EH (cell line): ENCODE measurements around the gene MAL.

Experiments
- DNase-seq: peaks from one replicate; pipeline ENCODE4 v3.0.0-alpha.2; 2015; ENCODE audit warnings: low read depth

The MAL gene

DNA sequence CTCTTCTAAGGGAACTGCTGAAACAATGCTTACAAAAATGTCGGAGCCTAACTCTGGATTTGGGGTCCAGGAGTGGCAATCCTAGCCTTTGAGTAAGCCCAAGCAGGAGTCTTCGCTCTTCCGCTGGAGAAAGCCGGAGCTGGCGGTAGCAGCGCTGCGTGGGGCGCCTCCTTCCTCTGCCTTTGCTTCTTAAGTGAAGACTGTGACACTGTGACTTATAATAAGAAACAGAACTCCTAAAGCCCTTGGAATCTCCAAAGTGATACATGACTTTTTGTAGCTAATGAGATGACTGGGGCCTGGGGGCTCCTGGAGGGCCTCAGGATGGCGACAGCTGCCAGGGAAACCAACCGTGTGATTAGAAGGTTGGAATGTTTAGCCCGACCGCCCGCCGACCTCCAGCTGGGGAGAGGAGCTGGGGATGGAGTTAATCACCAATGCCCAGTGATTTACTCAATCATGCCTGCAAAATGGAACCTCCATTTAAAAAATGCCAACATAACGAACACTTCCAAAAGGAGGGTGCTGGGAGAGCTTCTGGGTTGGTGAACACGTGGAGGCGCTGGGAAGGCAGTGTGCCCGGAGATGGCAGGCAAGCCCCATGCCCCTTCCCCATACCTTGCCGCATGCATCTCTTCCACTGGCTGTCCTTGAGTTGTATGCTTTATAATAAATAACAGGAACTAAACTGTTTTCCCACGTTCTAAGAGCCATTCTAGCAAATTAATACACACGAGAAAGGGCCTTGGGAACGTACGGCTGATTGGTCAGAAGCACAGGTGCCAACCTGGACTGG lies 29.0 kb upstream of the MAL start:
- DNase-seq = no peak

DNA sequence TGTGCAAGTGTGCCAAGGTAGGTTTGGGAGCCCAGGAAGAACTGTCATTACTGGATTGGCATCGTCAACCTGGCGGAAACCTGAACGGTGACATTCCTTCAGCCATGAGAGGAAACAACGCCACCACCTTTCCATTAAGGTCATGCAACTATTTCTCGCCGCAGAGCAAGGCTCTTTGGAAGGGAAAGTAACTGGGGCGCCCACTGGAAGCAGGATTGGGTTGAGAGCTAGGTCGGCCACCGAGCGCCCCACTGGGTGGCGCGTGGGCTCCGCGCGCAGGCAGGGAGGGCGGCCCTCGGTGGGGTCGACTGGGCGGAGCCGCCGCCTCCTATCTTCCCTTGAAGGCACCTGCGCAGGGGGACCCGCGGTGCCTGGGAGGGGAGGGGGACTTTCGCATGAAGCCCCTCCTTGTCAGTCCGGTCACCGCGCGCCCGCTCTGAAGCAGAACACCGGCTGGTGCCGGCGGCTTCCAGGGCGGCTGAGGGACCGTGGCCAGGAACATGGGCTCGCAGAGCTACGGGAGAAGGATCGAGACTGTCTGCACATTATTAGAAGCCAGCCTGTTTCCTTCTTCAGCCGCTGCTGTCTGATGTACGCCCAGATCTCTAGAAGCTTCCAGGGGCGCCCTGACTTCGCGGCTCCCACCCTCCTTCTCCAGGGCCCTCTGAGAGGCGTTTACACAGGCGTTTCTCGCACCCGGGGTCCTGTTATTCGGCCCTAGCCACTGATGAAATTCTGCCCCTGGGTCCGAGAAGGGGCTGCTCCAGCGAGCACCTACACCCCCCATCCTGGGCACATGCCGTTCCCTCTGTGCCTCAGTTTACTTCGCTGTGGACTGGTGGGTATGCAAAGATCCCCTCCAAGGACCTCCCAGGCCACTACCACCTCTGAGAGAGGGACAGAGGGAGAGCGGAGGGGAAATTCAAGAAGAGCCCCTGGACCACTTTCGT lies 27.3 kb upstream of the MAL start:
- DNase-seq = no peak

DNA sequence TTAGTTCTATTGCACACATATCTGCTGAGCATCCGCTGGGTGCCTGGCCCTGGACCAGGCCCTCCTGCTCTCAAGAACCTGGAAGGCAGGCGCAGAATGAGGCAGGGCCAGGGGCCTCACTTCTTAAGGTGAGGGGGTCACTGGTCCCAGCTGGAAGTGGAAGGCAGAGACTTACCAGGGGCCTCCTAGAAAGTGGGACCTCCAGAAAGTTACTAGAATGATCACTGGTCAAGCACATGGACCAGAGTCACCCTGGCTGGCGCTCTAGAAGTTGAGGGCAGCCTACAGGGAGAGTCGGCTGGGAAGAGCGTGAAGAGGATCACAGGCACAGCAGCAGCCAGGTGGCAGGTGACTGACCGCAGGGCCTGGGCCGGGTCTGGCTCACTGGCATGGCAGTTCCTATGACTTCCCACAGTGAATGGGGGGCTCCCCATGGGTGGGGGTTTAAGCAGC lies 26.1 kb upstream of the MAL start:
- DNase-seq = no peak

DNA sequence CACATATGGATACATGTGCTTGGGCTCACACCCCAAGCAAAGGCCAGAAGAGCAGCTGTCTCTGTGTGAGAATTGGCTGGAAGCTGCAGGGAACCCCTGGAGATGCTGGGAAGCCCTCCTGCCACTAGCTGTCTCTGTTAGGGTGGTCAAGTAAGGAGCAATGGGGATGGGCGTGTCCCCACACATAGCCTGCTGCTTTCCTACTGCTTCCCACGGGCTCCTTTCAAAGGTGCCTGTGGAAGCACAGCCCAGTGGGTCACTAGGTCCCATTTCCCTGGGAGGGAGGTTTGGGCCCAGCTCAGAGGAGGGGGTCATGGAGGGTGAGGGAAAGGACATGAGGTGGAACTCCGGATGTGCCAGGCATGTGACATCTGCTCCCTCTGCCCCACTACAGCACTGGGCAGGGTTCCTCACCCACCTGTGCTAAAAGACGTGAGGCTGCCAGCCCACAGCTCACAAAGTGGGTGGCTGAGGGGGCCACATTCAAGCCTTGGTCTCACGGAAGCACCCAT lies 24.4 kb upstream of the MAL start:
- DNase-seq = no peak

DNA sequence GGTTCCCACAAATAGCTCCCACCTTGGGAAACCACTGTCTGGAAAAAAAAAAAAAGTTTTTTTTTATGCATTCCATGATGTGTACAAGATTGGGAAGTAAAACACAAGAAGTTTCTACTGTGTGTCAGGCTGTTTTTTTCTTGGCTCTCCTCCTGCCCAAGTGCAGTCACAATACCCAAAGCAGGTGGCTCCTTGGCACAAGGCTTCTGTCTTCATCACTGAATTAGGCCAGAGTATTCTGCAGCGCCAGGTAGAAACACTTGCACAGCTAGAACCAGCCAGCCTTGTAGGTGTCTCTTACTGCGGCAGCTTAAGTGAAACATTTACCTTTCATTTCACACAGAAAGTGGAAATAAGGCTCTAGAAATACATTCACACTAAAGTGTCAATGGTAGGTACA lies 23.8 kb upstream of the MAL start:
- no peak for DNase-seq

DNA sequence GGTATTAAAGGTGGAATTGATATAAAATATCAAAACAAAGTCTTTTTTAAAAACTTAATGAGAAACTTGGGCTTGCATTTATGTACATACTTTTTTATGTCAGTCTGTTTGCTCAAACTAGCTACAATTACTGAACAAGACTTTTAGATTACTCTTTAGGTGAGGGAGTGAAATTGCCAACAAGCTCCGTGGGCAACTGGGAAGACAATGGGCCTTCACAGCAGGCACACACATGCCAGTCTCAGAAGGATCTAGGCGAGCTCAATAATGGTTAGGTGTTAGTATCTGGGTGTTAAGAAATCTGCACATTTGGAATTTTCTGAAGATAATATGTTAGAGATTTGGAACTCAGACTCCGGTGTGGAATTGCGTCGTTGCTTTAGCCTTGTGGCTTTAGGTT lies 23.0 kb upstream of the MAL start:
- DNase-seq = no peak

DNA sequence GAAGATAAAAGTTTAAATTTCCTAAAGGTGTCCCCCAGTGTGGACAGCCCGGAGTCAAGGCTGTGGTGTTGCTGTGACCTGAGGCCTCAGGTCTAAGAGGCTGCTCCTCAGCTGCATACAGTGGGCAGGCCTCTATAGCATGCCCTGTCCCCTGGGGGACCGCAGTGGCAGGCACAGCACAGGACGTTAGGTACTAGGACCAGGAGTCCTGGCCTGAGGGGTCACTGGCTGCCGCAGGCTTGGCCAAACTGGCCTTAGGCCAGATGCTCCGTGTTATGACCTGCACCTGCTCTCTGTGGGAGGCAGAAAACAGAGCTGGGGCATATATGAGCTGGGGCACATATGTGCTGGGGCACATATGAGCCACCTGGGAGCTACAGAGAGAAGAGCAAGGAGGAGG lies 21.2 kb upstream of the MAL start:
- DNase-seq = no peak

DNA sequence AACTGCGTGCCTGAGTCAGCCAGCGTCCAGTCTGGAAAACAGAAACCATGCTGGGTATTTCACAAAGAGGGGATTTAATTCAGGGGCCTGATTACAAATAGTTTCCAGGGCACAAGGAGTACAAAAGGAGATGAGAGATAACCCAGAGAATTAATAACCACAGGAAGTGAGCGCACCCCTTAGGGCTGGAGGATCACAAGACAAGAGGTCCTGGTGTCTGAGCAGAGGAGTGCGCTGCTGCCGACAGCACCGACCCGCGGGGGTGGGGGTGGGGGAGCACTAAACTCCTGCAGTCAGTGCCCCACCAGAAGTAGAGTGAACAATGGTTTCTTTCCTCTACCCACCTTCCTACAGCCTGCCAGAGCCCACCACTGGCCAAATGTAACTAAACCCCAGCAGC lies 20.8 kb upstream of the MAL start:
- no peak for DNase-seq

DNA sequence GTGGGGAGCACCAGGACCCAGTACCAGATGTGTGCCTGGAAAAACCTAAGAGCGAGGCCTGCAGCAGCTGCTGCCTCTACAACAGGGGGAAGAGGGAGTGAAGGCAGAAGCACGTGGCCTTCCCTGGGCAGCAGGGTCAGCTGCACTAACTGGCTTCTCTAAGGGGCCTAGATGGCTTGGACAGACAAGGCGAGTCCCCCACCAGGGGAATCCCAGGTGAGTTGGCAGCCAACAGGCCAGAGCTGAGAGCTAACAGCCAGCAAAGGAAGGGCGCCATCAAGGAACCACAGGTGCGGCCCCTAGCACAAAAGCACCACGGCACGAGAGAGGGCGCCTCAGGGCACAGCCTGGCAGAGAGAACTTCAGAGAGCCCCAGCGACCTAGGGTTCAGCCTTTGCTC lies 19.8 kb upstream of the MAL start:
- no peak for DNase-seq

DNA sequence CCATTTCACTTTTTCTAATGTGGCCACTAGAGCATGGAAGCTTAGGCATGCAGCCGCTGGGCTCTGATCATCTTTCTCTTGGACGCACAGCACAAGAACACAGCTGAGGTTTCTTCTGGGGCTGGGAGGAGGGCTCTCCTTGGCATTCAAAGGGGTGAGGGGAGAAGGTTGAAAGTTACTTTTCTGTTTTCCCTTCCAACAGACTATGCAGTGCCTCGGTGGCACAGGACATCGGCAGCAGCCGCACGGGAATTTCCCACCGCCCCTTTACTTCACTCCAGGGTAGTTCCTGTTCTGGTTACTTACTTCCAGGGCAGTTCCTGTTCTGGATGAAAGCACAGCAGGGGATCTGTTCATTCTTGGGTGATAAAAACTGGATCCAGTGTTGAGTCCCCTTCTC lies 18.9 kb upstream of the MAL start:
- no peak for DNase-seq

DNA sequence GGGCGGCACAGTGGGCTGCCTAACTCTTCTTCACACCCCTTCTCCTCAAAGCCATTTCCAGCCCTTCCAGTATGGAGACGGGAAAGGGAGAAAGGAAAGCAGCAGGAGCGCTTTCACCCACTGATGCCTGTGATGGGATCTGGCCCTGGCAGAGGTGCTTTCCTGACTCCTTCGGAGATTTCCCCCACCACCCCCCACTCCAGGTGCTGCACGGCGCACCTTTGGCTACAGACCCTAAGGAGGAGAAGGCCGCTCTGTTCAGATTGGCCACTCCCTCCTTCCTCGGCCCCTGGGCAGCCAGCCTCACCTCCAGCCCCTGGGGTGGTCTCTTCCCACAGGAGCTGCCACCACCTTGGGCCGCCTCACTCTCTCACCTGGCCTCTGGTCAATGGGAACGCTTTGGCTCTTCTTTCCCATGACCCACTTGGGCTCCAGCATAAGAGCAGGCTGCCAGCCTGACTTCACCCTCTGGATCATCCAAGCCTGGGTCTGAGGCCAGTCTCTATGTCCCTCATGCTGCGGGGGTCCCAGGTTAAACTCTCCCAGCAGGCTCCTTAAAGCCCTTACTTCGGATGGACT lies 18.4 kb upstream of the MAL start:
- no peak for DNase-seq

DNA sequence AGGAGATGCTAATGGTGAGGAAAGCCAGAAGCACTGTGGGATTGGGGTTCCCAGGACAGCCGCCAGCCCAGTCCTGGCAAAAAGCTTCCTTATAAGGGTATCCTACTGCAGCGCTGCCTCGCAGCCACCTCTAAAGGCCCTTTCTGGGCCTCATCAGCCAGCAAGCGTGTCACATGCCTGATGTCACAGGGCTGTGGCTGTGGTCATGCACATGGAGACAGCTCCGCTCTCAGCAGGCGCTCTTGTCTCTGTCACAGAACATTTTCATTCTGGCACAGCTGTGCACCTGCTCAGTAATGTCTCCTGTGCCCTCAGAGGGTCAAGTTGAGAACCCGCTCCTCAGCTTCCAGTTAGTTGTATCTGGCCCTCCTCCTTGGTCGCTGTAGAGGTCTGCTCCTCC lies 17.7 kb upstream of the MAL start:
- no peak for DNase-seq

DNA sequence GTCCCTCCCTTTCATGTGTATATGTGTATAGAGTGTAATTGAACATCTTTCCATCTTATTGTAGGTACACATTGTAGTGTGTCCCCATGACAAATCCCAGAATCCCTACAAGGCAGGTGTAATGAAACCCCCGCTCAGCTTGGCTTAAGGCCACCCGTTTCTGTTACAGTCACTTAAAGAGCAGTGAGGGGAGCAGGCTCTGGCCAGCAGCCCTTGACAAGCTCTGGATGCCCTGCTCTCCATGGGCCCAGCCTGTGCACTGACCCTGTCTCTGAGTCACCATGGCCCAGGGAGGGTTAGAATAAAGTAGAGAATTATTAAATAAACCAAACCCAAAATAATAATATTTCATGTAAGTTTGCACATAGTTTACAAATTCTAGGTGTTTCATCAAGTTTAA lies 17.2 kb upstream of the MAL start:
- DNase-seq = no peak

DNA sequence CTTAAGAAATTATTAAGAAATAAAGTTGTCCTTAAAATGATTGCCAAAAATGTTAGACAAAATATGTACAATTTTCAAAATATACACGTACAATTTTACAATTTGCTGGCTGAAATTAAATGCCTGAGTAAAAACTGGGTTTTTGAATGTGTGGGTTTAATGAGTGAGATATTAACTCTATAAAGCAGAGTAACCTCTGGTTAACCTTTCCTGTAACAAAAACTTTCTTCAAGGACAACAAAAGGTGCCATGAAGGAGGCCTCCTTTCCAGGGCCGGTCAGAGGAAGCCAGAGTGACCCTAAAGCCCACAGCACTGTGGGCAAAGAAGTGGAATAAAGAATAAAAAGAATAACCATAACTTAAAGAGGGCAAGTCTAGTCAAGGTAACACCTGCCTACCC lies 16.5 kb upstream of the MAL start:
- no peak for DNase-seq

DNA sequence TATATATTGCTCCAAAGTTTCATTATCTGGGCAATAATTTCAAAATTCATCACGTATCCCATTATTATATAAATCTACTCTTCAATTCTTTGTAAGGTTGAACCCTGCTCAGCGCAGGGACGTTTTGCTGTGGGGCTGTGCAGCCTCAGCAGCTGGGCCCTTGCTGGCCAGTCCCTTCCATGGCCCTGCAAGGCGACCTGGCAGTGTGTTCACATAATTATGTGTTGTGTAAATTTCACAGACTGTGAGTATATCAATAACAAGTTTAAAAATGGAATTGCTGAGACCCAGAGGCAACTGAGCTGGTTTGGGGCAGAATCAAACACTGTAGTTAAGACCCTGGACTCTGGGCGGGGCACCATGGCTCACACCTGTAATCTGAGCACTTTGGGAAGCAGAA lies 16.1 kb upstream of the MAL start:
- no peak for DNase-seq

DNA sequence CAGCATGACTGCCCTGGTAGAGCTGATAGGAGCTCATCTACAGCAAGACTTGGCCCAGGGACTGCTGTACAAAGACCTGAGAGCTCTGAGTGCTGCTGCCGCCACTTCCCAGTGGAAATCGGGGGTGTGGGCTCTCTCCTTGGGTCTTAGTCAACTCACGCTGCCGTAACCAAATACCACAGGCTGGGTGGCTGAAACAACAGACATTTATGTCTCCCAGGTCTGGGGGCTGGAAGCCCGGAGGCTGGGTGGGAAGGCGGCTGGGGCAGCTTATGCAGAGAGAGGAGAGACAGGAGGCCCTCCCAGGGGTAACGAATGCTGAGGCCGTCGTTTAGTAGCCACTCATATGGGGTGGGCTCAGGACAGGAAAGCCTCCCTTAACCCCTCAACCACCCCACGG lies 15.4 kb upstream of the MAL start:
- no peak for DNase-seq

DNA sequence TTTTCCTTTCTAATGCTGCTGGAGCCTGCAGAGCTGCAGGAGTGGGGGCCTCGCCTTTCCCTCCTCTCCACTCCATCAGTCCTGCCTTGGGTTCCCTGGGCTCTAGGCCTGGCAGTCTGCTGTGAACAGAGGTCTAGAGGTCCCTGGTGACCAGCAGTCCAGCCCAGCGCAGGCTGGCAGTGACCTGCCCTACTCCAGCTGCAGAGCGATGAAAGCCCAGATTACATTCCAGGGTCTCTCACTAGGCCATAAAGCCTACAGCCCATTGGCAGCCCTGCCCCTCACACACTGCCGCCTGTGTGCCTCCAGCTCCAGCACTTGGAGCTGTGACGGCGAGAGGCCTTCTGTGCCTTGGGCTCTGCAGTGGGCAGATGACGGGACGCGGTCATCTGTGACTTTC lies 14.8 kb upstream of the MAL start:
- no peak for DNase-seq

DNA sequence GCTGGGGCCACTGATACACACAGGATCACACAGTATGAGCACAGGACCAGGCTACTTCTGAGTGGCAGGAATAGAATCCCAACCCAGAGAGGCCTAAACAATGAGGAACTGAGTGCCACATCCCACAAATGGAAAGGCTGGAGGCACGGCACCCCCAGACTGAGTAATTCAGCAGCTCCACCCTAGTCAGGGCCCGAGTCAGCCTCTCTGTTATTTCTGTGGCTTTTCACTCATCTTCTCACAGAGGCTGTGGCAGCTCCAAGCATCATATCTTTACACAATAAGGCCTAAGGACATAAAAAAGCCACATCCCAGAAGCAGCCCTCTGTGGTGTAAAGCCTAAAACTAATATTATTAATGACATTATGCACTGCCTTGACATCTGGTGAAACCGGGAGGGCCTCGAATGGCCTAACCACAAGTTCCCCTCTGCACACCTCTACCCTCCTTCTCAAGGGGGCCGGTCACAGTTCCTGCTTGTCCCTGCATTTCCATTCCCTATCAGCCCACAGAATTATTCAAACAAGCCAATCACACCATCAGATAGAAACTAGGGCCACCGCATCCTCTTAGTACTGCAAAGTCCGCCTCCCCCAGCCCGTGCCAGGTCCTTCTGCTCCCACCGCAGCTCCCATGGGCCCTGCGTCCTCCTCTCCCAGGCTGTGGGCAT lies 12.5 kb upstream of the MAL start:
- DNase-seq = peak; percentile 6

DNA sequence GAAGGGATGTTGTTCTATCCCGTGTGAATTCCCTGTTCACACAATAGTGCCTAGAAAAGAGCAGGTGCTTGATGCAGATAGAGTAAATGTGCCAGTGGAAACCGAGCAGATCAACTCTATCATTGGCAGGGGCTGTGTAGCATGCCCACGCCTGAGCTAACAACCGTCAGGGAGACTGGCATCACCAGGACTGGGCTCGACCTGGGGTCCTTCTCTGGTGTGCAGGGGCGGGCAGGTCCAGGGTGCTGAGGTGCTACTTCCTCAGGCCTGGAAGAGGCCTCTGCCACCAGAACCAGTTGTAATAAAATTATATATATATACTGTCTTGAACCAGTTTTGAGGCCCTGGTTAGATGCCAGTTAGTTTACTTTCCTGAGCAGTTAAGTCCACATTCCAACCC lies 11.8 kb upstream of the MAL start:
- no peak for DNase-seq

DNA sequence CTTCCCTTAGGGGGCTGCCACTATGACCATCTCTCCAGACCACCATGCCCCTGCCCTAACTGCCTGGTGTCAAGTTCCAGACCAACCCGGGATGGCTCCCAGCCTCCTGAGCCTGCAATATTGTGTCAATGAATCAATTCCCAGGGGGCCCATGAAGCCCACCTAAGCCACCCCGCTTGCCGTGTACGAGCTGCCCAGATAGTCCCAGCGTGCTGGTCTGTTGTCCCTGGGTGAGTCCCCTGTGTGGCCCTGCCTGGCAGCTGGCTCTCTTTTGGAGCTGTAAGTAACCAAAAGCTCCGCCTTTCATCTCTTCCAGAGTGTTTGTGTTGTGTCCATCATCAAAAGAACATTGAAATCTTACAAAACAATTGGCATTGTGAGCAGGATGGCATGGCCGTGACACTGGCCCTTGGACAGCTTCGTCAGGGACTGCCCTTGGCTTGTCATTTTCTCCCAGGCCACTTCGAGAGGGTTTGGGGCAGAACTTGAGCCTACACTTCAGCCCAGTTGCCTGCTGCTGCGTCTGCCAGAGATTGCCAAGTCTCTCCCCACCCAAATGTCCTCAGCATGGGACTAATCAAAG lies 11.3 kb upstream of the MAL start:
- no peak for DNase-seq

DNA sequence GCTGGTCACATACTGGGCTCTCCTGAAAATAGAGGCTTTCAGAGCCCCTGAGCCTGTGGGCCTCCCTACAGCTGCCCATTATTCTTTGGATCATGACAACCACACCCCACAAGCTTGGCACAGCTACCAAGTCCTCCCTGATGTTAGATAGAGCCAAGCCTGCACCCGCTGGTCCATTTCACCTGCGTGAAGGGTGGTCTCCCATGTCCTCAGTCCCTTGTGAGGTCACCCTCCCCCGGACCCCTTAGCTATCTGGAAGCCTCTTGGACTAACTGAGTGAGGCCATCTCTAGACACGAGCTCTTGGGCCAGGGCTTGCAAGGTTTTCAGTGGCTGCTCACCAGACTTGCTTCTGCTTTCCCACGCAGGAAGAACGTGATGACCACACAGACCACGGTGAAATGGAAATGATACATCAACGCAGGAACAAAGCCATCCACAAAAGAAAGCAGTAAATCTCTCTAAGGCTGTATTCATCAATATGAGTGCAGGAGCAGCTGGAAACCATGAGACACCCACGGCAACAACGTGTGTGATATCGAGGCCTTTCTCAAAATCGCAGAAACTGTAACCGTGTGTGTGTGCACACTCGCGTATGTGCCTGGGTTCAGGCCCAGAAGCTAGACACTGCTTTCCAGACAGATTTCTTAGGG lies 10.1 kb upstream of the MAL start:
- DNase-seq = no peak
